SJSA1 (cell line): ENCODE data around the gene SAPCD2. TPM values are rescaled to one million over a fixed set of nuclear protein-coding genes. Genes with fewer than 3 reads are reported as not detected.

ENCODE experiments used
- DNase-seq, 2 experiments: peaks; one replicate each; pipeline ENCODE4 v3.0.0-alpha.2; 2015 to 2020; ENCODE audit warnings: low spot score in 2 of 2, low read depth in 1 of 2
- H3K27ac ChIP-seq: fragments of 250-450 bp; sonication (Bioruptor Pico); 2 replicates; pipeline ENCODE4 v1.5.1; 2020; ENCODE audit warnings: mild to moderate bottlenecking, moderate library complexity
- H3K27me3 ChIP-seq: fragments of 250-450 bp; sonication (Bioruptor Pico); replicated peaks from 2 replicates; pipeline ENCODE4 v1.5.1; 2020; ENCODE audit warnings: mild to moderate bottlenecking, moderate library complexity
- H3K36me3 ChIP-seq: fragments of 250-450 bp; sonication (Bioruptor Pico); 2 replicates; pipeline ENCODE4 v1.5.1; 2020; ENCODE audit warnings: mild to moderate bottlenecking
- H3K4me1 ChIP-seq: fragments of 250-450 bp; sonication (Bioruptor Pico); replicated peaks from 2 replicates; pipeline ENCODE4 v1.6.1; 2021; ENCODE audit warnings: mild to moderate bottlenecking
- H3K4me3 ChIP-seq: fragments of 250-450 bp; sonication (Bioruptor Pico); 2 replicates; pipeline ENCODE4 v1.5.1; 2020; ENCODE audit warnings: mild to moderate bottlenecking
- H3K9me3 ChIP-seq: fragments of 250-450 bp; sonication (Bioruptor Pico); replicated peaks from 2 replicates; pipeline ENCODE4 v1.5.1; 2020; ENCODE audit warnings: mild to moderate bottlenecking
- total RNA-seq: library from RNA; depleted of rRNA; stranded (reverse); fragments of >200 nt; shearing (Covaris generic); gene quantifications from 2 replicates; pipeline ENCODE4 v1.2.3, GENCODE V29; 2014

SAPCD2 gene
- total RNA-seq, 1 experiment from 2014 or later = 21.5 TPM

- Histone ChIP-seq H3K27me3 (peaks cover 9% of the 10 kb centered on the region), H3K4me1 (peaks cover 14% of the 10 kb centered on the region), H3K27ac (no peak overlapping the region), H3K4me3 (no peak overlapping the region), H3K9me3 (no peaks in the 10 kb centered on the region), H3K36me3 (no peaks in the 10 kb centered on the region)
- DNase-seq = no peak
Observed at GRCh38 chr9:137026828-137027227, 43.5 kb downstream of the SAPCD2 start.

DNA sequence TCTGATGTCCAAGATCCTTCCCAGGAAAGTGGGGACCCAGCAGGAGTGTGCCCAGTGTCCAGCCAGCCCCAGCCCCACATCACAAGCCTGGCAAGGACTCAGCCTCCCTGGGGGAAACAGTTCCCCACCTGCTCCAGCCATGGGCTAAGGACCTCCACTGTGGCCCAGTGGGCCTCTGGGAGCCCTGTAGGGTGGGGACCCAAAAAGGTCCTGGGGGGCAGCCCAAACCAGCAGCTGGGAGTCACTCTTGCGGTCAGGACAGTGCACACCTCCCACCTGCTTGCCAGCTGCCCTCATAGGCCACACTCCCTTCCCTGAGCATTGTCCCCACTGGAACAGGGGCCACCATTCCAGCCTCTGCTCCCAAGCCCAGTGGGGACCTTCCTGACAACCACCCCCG lies 44.0 kb downstream of the SAPCD2 start:
- no peaks in the 10 kb centered on the region for H3K9me3 ChIP-seq
- H3K4me1 ChIP-seq = peaks cover 14% of the 10 kb centered on the region
- peaks cover 9% of the 10 kb centered on the region for H3K27me3 ChIP-seq
- H3K36me3 ChIP-seq = no peaks in the 10 kb centered on the region
- H3K4me3 ChIP-seq = no peak overlapping the region
- H3K27ac ChIP-seq = no peak overlapping the region
- DNase-seq = no peak

- Histone ChIP-seq H3K36me3 (no peaks in the 10 kb centered on the region), H3K4me1 (peaks cover 14% of the 10 kb centered on the region), H3K9me3 (no peaks in the 10 kb centered on the region), H3K4me3 (no peak overlapping the region), H3K27ac (no peak overlapping the region), H3K27me3 (peaks cover 9% of the 10 kb centered on the region)
- no peak for DNase-seq
Observed at GRCh38 chr9:137025517-137025966, 44.8 kb downstream of the SAPCD2 start.

GRCh38 chr9:137023583-137023991 lies 46.8 kb downstream of the SAPCD2 start:
- Histone ChIP-seq H3K36me3 (no peaks in the 10 kb centered on the region), H3K27ac (no peak overlapping the region), H3K4me3 (no peak overlapping the region), H3K9me3 (no peaks in the 10 kb centered on the region), H3K27me3 (peaks cover 5% of the 10 kb centered on the region), H3K4me1 (peaks cover 8% of the 10 kb centered on the region)
- no peak for DNase-seq

DNA sequence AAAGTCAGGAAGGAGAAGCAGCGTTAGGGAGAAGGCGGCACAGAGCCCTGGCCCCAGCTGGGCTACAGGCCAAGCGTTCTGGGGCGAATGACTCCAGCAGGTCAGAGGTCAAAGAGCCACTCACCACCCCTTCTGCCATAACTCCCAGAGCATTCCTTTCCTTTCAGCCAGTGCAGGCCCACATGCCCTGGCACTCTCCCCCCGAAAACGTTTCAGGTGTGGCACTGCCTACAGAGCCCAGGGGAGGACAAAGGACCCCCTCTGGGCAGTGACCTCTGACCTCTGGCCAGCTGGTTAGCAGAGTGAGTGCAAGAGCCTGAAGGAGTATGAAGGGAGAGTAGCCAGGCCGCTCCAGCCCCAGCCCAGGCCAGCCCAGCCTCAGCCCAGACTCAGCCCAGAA lies 47.2 kb downstream of the SAPCD2 start:
- H3K4me1 ChIP-seq = peaks cover 4% of the 10 kb centered on the region; the same call in 1 of the 2 replicates
- no peak overlapping the region for H3K27ac ChIP-seq
- 0 out of 2 replicates have a peak, but pooled peaks cover 2% of the 10 kb centered on the region for H3K27me3 ChIP-seq
- no peak for DNase-seq
- no peaks in the 10 kb centered on the region for H3K9me3 ChIP-seq
- no peak overlapping the region for H3K4me3 ChIP-seq
- H3K36me3 ChIP-seq = no peaks in the 10 kb centered on the region

DNA sequence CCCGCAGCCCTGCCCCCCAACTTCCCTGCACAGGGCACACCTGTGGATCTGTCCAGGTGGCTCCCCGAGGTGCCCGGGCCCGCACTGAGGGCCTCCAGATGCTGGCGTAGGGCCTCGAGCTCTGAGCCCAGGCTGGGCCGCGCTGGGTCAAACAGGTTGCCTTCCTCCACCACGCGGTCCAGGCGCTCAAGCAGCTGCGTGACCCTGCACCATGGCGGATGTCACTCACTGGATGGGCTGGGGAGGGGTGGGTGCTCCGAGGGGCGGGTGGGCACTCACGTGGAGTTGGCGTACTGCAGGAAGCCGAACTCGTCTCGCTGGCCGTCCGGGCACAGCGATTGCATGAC lies 47.7 kb downstream of the SAPCD2 start:
- H3K9me3 ChIP-seq = no peaks in the 10 kb centered on the region
- peaks cover 4% of the 10 kb centered on the region; the same call in 1 of the 2 replicates for H3K4me1 ChIP-seq
- no peak overlapping the region for H3K4me3 ChIP-seq
- no peaks in the 10 kb centered on the region for H3K36me3 ChIP-seq
- no peak overlapping the region for H3K27ac ChIP-seq
- no peak for DNase-seq
- 0 out of 2 replicates have a peak, but pooled peaks cover 2% of the 10 kb centered on the region for H3K27me3 ChIP-seq

GRCh38 chr9:137021979-137022661 lies 48.2 kb downstream of the SAPCD2 start:
- no peaks in the 10 kb centered on the region for H3K9me3 ChIP-seq
- no peaks in the 10 kb centered on the region for H3K36me3 ChIP-seq
- no peak overlapping the region for H3K27ac ChIP-seq
- no peak overlapping the region for H3K4me3 ChIP-seq
- peak in 1 of 2 experiments; percentile 63 for DNase-seq
- 0 out of 2 replicates have a peak, but pooled peaks cover under 1% of the 10 kb centered on the region for H3K27me3 ChIP-seq
- no peaks in the 10 kb centered on the region for H3K4me1 ChIP-seq

- Histone ChIP-seq H3K27ac (no peak overlapping the region), H3K36me3 (no peaks in the 10 kb centered on the region), H3K9me3 (no peaks in the 10 kb centered on the region), H3K4me1 (no peaks in the 10 kb centered on the region), H3K27me3 (no peaks in the 10 kb centered on the region), H3K4me3 (no peak overlapping the region)
- no peak for DNase-seq
Observed at GRCh38 chr9:137021568-137021978, 48.8 kb downstream of the SAPCD2 start.

- H3K9me3 ChIP-seq = no peaks in the 10 kb centered on the region
- H3K27ac ChIP-seq = no peak overlapping the region
- no peaks in the 10 kb centered on the region for H3K4me1 ChIP-seq
- H3K36me3 ChIP-seq = no peaks in the 10 kb centered on the region
- no peak overlapping the region for H3K4me3 ChIP-seq
- DNase-seq = no peak
- no peaks in the 10 kb centered on the region for H3K27me3 ChIP-seq
Observed at GRCh38 chr9:137020771-137021567, 49.4 kb downstream of the SAPCD2 start.

- H3K27me3 ChIP-seq = no peaks in the 10 kb centered on the region
- H3K4me3 ChIP-seq = no peak overlapping the region
- H3K4me1 ChIP-seq = no peaks in the 10 kb centered on the region
- no peak for DNase-seq
- no peak overlapping the region for H3K27ac ChIP-seq
- H3K9me3 ChIP-seq = no peaks in the 10 kb centered on the region
- no peaks in the 10 kb centered on the region for H3K36me3 ChIP-seq
Observed at GRCh38 chr9:137019891-137020683, 50.3 kb downstream of the SAPCD2 start.

DNA sequence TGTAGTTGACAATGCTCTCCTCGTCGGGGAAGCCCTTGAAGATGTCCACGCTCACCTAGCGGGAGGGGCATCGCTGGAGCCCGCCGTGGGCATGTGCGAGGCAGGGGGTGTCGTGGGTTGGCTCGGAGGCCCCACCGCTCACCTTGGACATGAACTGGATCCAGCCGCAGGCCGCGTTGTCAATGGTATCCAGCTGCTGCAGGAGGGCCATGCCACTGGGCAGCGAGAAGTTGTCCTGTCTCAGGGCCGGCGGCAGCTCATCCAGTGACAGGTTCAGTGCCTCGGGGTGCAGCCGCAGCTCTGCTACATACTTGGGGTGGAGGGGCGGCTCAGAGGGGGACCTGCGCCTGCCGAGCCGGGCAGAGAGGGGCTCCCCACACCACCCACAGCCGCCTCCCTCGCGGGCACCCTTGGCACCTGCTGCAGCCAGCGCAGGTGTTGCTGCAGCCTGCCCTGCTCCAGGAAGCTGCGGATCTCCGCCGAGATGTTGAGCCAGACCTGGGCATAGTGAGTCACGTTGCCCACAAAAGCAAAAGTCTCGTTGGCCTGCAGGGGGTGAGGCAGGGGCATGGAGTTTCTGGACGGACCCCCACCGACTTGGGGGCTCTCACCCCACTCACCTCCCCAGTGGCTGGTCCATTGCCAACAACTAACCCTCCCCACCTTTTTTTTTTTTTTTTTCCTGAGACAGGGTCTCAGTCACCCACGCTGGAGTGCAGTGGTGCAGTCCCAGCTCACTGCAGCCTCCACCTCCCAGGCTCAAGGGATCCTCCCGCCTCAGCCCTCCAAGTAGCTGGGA lies 51.4 kb downstream of the SAPCD2 start:
- no peak for DNase-seq
- no peak overlapping the region for H3K27ac ChIP-seq
- no peaks in the 10 kb centered on the region for H3K4me1 ChIP-seq
- H3K27me3 ChIP-seq = no peaks in the 10 kb centered on the region
- H3K9me3 ChIP-seq = no peaks in the 10 kb centered on the region
- H3K4me3 ChIP-seq = no peak overlapping the region
- H3K36me3 ChIP-seq = no peaks in the 10 kb centered on the region

GRCh38 chr9:137017791-137018497 lies 52.4 kb downstream of the SAPCD2 start:
- Histone ChIP-seq H3K4me1 (no peaks in the 10 kb centered on the region), H3K36me3 (no peaks in the 10 kb centered on the region), H3K27me3 (no peaks in the 10 kb centered on the region), H3K4me3 (no peak overlapping the region), H3K27ac (no peak overlapping the region), H3K9me3 (no peaks in the 10 kb centered on the region)
- no peak for DNase-seq

GRCh38 chr9:137017071-137017470 lies 53.3 kb downstream of the SAPCD2 start:
- H3K4me3 ChIP-seq = no peak overlapping the region
- H3K9me3 ChIP-seq = no peaks in the 10 kb centered on the region
- no peaks in the 10 kb centered on the region for H3K36me3 ChIP-seq
- H3K27me3 ChIP-seq = no peaks in the 10 kb centered on the region
- H3K4me1 ChIP-seq = no peaks in the 10 kb centered on the region
- no peak overlapping the region for H3K27ac ChIP-seq
- DNase-seq = no peak
